ENCODE results near the gene HAPLN3. TPM values are rescaled to one million over a fixed set of nuclear protein-coding genes. Genes with fewer than 3 reads are reported as not detected.
A peak's percentile ranks its signal among the peaks of the same experiment; 100 is the strongest.

HAPLN3 gene
- total RNA-seq, 4 donors from 2014 or later = 4.4 to 27.3 (median 16.2) TPM

- 53 to 58% methylated on average over 12 of the region's 12 CpGs for WGBS, 2 donors
- no peak for DNase-seq (ENCODE audit: low spot score in 2 of 2)
- Histone ChIP-seq H3K4me3 (no peak overlapping the region), H3K9me3 (no peaks in the 10 kb centered on the region), H3K27ac (peak overlapping the region; percentile 12 to 90 (median 62)), H3K27me3 (no peaks in the 10 kb centered on the region), H3K36me3 (no peaks in the 10 kb centered on the region), H3K4me1 (peaks cover 0 to 17% (median 5%) of the 10 kb centered on the region in 4 donors)
- TF ChIP-seq CTCF (IDR thresholded peaks at IDR 0.05) = no peak
- TF ChIP-seq POLR2A (IDR thresholded peaks at IDR 0.05) = no peak
- no peak for TF ChIP-seq EP300 (IDR thresholded peaks at IDR 0.05)
Measured at GRCh38 chr15:88832820-88833730, 62.3 kb downstream of the HAPLN3 start.

GRCh38 chr15:88830016-88830415, 65.3 kb downstream of the HAPLN3 start:
- no peak overlapping the region for H3K4me3 ChIP-seq
- H3K4me1 ChIP-seq = peaks cover 0 to 17% (median 5%) of the 10 kb centered on the region in 4 donors
- no peaks in the 10 kb centered on the region for H3K27me3 ChIP-seq
- 49 to 56% methylated on average over 5 of the region's 5 CpGs for WGBS, 2 donors
- no peaks in the 10 kb centered on the region for H3K9me3 ChIP-seq
- no peak overlapping the region for H3K27ac ChIP-seq
- H3K36me3 ChIP-seq = no peaks in the 10 kb centered on the region
- no peak for TF ChIP-seq EP300 (IDR thresholded peaks at IDR 0.05)
- no peak for TF ChIP-seq CTCF (IDR thresholded peaks at IDR 0.05)
- no peak for TF ChIP-seq POLR2A (IDR thresholded peaks at IDR 0.05)
- no peak for DNase-seq (ENCODE audit: low spot score in 2 of 2)

GRCh38 chr15:88828791-88829190, 66.6 kb downstream of the HAPLN3 start:
- Histone ChIP-seq H3K27ac (no peak overlapping the region), H3K4me3 (no peak overlapping the region), H3K4me1 (peaks cover 0 to 8% (median 2%) of the 10 kb centered on the region in 4 donors), H3K9me3 (no peaks in the 10 kb centered on the region), H3K27me3 (no peaks in the 10 kb centered on the region), H3K36me3 (no peaks in the 10 kb centered on the region)
- TF ChIP-seq POLR2A (IDR thresholded peaks at IDR 0.05) (no peak), EP300 (IDR thresholded peaks at IDR 0.05) (no peak), CTCF (IDR thresholded peaks at IDR 0.05) (no peak)
- WGBS, 2 donors = 71 to 75% methylated on average over 5 of the region's 5 CpGs
- no peak for DNase-seq (ENCODE audit: low spot score in 2 of 2)

Other genes starting within 250 kb of the HAPLN3 start
- gene ACAN, start 92.1 kb downstream of the HAPLN3 start, total RNA-seq = 10 to 100 TPM in 1 of 4 donors, 1 to 10 TPM in 2, under 1 TPM in 1; 0.60 to 11.4 (median 1.8) TPM
- gene MFGE8, start 17.8 kb upstream of the HAPLN3 start, total RNA-seq = 100 to 1,000 TPM; 349 to 553 (median 488) TPM
- 10 to 100 TPM; 29.7 to 48.1 (median 35.9) TPM for gene ABHD2, start 192.9 kb upstream of the HAPLN3 start, total RNA-seq

Data from tibial nerve (tissue), 4 donors.